Adrenal gland (tissue), 5 donors: ENCODE results near the gene FAM43B.

Source experiments
- CTCF ChIP-seq, 6 experiments: fragments of 450-650 bp in 4 of 6; fragments of 200-600 bp in 2 of 6; sonication (generic) in 1 of 6; IDR thresholded peaks; 1 replicate in 5 of 6; 2 replicates in 1 of 6; pipeline versions ENCODE4 v1.5.1 to v1.8.0; 2016 to 2021; ENCODE audit warnings: antibody characterized with exemption in 6 of 6, mild to moderate bottlenecking in 2 of 6, moderate library complexity in 1 of 6
- POLR2A ChIP-seq, 2 donors: fragments of 450-650 bp; IDR thresholded peaks; one replicate each; pipeline ENCODE4 v1.6.1; 2017; ENCODE audit warnings: antibody characterized with exemption in 2 of 2, mild to moderate bottlenecking in 2 of 2, moderate library complexity in 1 of 2
- donor health status: DM: no; HTN: no; CAD: no.

- TF ChIP-seq CTCF (IDR thresholded peaks at IDR 0.05) = no peak
- TF ChIP-seq POLR2A (IDR thresholded peaks at IDR 0.05) = no peak
Observed at GRCh38 chr1:20565234-20565633, 12.9 kb downstream of the FAM43B start.
